HG03457 (cell line): ENCODE data around the gene CPZ.

ENCODE experiments used
- ATAC-seq: cut with Tn5 transposase; IDR thresholded peaks from one replicate; pipeline ENCODE4 v1.9.1; 2021; ENCODE audit warnings: moderate number of reproducible peaks; ENCODE audit not compliant: unreplicated experiment

Gene CPZ

DNA sequence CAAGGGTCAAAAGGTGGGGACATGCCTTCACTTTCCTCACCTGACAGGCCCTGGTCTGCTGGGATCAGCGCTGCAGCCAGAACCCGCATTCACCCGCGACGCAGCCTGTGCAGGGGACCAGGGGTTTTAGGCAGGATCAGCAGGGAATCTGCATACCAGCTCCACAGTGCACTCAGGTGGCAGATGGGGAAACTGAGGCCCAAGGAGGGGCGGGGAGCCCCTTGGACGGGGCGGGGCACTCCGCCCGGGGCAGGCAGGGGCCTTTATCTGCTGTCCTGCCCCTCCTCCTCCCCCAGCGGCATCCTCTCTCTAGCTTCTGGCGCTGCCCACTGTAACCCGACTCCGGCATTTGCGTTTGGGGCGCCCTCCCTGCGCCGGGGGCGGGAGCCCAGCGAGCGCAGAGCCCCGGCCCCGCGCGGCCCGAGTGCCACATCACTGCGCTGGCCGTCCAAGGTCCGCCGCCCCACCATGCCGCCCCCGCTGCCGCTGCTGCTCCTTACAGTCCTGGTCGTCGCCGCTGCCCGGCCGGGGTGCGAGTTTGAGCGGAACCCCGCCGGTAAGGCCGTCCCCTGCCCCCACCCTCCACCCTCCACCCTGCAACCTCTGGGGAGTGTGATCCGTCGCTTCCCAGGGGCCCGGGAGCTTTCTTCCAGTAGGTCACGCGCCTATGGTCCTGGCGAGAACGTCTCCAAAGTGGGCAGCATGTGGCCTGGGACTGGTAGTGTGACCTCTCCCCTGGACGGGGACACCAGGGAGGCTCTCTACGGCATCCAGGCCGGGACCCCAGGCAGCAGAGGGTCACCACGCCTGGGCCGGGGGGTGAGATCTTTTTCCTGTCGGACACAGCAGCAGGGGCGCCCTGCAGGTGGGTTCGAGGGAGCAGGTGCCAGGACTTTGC lies at the start of gene CPZ:
TSS of gene CPZ (plus strand) at position 400 of the 898 bp plus-strand sequence. CDS start at position 469, 69 bp downstream.
- no peak for ATAC-seq

- ATAC-seq: no peak
These were observed 49.6 kb upstream of the CPZ start for GRCh38 chr4:8542776-8543525.

DNA sequence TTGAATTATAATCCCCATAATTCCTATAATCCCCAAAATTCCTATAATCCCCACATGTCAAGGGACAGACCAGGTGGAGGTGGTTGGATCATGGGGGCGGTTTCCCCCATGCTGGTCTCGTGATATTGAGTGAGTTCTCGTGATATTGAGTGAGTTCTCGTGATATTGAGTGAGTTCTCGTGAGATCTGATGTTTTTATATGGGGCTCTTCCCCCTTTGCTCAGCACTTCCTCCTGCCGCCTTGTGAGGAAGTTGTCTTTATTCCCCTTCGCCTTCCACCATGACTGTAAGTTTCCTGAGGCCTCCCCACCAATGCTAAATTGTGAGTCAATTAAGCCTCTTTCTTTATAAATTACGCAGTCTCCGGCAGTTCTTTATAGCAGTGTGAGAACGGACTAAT lies 48.9 kb upstream of the CPZ start:
- no peak for ATAC-seq

DNA sequence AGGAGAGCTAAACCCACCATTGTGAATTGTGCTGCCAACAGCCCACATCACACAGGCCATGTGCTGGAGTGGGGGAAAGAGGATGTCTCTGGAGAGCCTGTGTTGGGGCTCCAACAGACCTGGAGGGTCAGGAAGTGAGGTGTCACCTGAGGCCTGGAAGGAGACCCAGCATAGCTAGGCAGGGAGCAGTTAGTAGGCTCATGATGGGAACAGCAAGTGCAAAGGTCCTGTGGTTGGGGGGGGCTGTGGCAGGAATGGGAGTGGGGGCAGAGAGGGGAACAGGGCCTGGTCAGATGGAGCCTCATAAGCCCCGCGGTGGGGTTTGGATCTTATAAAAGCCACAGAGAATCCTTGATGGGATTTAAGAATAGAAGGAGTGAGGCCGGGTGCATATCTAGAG lies 48.3 kb upstream of the CPZ start:
- no peak for ATAC-seq

GRCh38 chr4:8544741-8545438 lies 47.7 kb upstream of the CPZ start:
- ATAC-seq: no peak

- ATAC-seq: no peak
These were observed 47.2 kb upstream of the CPZ start for GRCh38 chr4:8545439-8545765.

DNA sequence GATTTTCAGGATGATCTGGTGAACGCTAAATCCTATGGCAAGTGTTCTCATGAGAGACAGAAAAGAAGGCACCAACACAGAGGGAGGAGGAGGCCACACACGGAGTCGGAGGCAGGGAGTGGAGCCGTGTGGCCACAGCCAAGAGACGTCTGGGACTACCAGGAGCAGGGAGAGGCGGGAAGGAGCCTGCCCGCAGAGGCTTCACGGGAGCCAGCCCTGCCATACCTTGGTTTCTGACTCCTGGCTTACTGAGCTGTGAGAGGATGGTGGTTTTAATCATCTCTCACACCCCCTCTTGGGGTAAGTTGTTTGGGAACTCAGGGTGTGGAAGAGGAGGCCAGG lies 45.8 kb upstream of the CPZ start:
- ATAC-seq: no peak

GRCh38 chr4:8547108-8547911 lies 45.3 kb upstream of the CPZ start:
- ATAC-seq: no peak

GRCh38 chr4:8547912-8548730 lies 44.4 kb upstream of the CPZ start:
- no peak for ATAC-seq

DNA sequence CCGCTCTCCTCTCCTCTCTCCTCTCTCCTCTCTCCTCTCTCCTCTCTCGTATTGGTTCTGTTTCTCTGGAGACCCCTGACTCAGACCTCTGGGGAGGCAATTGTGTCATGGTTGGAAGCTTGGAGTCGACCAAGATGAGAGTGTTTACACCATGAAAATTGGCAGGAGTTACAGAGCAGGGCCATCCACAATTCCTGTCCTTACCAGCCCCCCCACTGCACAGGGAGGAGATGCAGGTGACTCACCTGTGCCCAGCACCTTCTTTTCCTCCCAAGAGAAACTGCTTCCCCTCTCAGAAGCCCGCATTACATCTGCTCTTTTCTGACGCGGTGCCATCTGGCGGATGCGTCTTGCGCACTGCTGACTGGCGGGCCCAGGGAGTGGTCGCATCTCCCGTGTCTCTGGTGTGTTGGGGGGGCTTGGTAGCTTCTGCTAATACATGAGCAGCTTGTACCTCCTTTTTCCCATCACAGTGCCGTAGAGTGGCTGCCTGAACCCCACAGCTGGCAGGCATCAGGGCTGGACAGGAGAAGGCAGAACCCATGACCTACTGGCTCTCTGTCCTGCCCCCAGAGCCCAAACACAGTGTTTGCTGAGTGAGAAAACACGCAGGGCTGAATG lies 43.7 kb upstream of the CPZ start:
- no peak for ATAC-seq

- no peak for ATAC-seq
These were observed 43.1 kb upstream of the CPZ start for GRCh38 chr4:8549352-8549931.

GRCh38 chr4:8550691-8551090 lies 41.9 kb upstream of the CPZ start:
- ATAC-seq: no peak

GRCh38 chr4:8552024-8552423 lies 40.5 kb upstream of the CPZ start:
- no peak for ATAC-seq

DNA sequence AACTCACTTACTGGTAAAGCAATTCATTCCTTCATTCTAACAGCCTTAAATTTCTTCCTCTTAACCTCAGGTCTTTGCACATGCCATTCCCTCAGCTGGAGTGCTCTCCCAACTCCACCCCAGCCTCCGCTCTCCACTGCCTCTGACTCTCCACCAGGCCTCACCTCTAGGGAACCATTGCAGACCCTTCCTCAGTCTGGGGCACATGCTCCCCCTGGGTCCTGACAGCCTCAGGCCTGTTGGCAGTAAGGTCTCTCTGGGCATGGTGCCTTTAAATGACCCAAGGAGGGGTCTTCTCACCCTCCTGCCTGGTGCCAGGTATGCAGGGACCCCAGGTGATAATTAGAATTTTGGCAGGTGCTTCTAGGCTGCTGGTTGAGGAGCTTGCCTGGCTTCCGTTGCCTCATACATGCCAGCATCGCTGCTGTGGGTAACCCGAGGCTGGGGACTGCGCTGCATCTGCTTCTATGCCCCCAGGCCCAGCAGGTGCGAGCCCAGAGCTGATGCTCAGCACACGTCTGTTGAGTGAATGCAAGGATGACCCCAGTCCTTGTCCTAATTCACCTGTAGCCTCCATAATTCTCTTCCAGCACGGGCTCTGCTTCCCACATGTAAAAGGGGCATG lies 39.9 kb upstream of the CPZ start:
- ATAC-seq: no peak

DNA sequence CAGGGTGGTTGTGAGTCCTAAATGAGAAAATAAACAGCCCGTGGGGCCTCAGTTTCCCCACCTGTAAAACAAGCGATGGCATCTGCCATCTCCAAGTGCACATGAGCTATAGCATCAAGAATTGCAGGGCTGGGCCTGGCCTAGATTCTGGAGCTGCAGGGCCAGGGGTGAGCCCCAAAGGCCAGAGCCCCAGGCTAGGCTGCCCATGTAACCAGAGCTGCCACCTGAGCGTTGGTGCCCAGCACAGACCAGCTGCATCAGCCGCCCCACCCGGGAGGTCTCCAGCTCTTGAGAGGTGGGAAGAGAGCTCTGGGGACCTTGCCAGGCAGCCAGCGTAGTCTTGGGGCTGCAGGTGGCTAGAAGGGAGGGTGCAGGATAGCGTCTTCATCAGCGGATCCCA lies 39.3 kb upstream of the CPZ start:
- ATAC-seq: no peak

DNA sequence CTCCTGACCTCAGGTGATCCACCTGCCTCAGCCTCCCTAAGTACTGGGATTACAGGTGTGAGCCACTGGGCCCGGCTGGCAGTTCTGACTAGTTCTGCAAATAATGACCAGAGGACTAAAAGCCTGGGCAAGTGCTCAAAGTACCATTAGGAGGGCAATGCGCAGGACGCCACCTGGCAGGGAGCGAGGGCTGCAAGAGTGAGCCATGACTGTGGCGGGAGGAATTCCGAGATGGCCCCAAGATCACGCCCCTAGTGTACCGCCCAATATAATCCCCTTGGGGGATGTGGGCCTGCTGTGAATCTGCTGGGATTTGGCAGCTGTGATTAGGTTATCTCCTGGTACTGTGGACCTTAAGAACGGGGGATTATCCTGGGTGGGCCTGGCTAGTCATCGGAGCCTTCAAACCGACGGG lies 38.6 kb upstream of the CPZ start:
- no peak for ATAC-seq

DNA sequence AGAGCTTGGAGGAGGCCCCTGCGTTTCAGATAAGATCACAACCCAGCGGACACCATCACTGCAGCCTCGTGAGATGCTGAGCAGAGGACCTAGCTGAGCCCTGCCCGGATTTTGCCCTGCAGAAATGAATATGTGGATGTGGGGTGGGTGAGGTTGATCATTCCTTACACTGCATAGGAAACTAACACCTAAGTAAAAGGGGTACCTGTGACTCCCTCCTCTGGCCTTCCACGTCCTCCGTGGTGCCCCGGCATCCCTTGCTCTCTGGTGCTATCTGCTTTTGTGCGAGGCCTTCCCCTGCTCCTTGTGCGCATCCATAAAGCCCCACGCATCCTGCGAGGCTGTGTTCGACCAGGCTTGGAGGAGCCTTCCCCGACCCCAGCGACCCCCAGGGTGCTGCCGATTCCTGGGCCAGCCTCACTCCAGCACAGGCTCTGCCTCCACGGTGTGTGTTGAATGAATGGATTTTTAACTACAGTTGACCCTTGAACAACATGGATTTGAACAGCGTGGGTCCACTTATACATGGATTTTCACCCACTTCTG lies 37.9 kb upstream of the CPZ start:
- no peak for ATAC-seq

DNA sequence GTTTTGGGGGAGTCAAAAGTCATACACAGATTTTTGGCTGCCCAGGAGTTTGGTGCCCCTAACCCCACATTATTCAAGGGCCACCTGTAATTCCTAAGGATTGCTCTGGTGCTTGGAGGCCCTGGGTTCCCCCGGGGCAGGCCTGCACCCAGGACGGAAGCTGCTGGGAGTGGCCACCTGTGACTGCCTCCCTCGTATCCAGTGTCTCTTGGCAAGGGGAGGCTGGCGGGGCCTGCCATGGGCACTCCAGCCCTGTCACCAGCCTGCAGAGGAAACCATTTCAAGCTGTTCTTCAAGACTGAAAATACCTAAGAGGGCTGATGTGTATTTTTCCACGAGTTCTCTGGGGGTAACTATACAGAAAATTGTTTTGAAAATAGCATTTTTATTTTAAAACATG lies 36.8 kb upstream of the CPZ start:
- no peak for ATAC-seq
